Measurements from ENCODE around the gene IL4.
"Not testable (repeated sequence)": the region's sequence is repeated elsewhere in the genome, so short reads cannot be mapped to it uniquely, and the experiment has no call there.

IL4 gene

GRCh38 chr5:132680780-132681475 is 7.1 kb downstream of the IL4 start:
- no peak overlapping the region for H3K4me3 ChIP-seq (ENCODE audit: low read length)
- no peaks in the 10 kb centered on the region for H3K27me3 ChIP-seq (ENCODE audit: control insufficient read depth, insufficient read depth, low read length)

GRCh38 chr5:132681476-132681831 is 7.7 kb downstream of the IL4 start:
- no peak overlapping the region for H3K27ac ChIP-seq (ENCODE audit: low read depth, low read length)
- no peaks in the 10 kb centered on the region for H3K27me3 ChIP-seq (ENCODE audit: control insufficient read depth, insufficient read depth, low read length)
- peaks cover 5% of the 10 kb centered on the region for H3K4me1 ChIP-seq (ENCODE audit: control insufficient read depth, insufficient read depth, low read length)
- H3K9ac ChIP-seq (ENCODE audit: low read length) = no peak overlapping the region
- no peaks in the 10 kb centered on the region for H3K36me3 ChIP-seq (ENCODE audit: control insufficient read depth, insufficient read depth, low read length)
- no peak overlapping the region for H3K4me3 ChIP-seq (ENCODE audit: low read length)

More at GRCh38 chr5:132680780-132681475, 7.1 kb downstream of the IL4 start:
- Histone ChIP-seq H3K27ac (ENCODE audit: low read depth, low read length) (no peak overlapping the region), H3K9ac (ENCODE audit: low read length) (no peak overlapping the region), H3K36me3 (ENCODE audit: control insufficient read depth, insufficient read depth, low read length) (no peaks in the 10 kb centered on the region), H3K4me1 (ENCODE audit: control insufficient read depth, insufficient read depth, low read length) (peaks cover 5% of the 10 kb centered on the region)

DNA sequence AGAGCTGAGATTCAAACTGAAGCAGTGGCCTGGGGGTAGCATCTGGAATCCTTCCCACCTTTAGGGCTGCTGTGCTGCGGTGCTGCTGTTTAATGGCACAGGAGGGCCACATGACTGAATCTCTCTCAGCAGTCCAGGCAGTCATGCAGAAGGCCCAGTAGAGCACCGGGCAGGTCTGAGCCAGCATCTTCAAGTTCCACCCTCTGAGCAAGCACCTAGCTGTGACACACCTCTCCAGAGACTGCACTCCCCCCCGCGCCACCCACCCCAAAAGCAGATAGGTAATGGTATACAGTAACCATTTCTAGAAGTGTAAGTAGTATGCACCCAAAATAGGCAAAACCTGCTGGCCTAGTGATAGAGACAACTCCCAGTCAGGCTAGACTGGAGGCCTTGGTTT is 8.2 kb downstream of the IL4 start:
- Histone ChIP-seq H3K36me3 (ENCODE audit: control insufficient read depth, insufficient read depth, low read length) (no peaks in the 10 kb centered on the region), H3K27me3 (ENCODE audit: control insufficient read depth, insufficient read depth, low read length) (no peaks in the 10 kb centered on the region), H3K9ac (ENCODE audit: low read length) (no peak overlapping the region), H3K4me3 (ENCODE audit: low read length) (no peak overlapping the region), H3K4me1 (ENCODE audit: control insufficient read depth, insufficient read depth, low read length) (peaks cover 4% of the 10 kb centered on the region), H3K27ac (ENCODE audit: low read depth, low read length) (no peak overlapping the region)

GRCh38 chr5:132684491-132684890 is 10.7 kb downstream of the IL4 start:
- no peaks in the 10 kb centered on the region for H3K27me3 ChIP-seq (ENCODE audit: control insufficient read depth, insufficient read depth, low read length)
- no peak overlapping the region for H3K4me3 ChIP-seq (ENCODE audit: low read length)
- H3K27ac ChIP-seq (ENCODE audit: low read depth, low read length) = no peak overlapping the region
- no peaks in the 10 kb centered on the region for H3K4me1 ChIP-seq (ENCODE audit: control insufficient read depth, insufficient read depth, low read length)
- no peaks in the 10 kb centered on the region for H3K36me3 ChIP-seq (ENCODE audit: control insufficient read depth, insufficient read depth, low read length)
- no peak overlapping the region for H3K9ac ChIP-seq (ENCODE audit: low read length)

- Histone ChIP-seq H3K27ac (ENCODE audit: low read depth, low read length) (no peak overlapping the region), H3K9ac (ENCODE audit: low read length) (no peak overlapping the region), H3K4me1 (ENCODE audit: control insufficient read depth, insufficient read depth, low read length) (no peaks in the 10 kb centered on the region), H3K27me3 (ENCODE audit: control insufficient read depth, insufficient read depth, low read length) (no peaks in the 10 kb centered on the region), H3K36me3 (ENCODE audit: control insufficient read depth, insufficient read depth, low read length) (no peaks in the 10 kb centered on the region), H3K4me3 (ENCODE audit: low read length) (no peak overlapping the region)
Observed at GRCh38 chr5:132684922-132685720, 11.3 kb downstream of the IL4 start.

DNA sequence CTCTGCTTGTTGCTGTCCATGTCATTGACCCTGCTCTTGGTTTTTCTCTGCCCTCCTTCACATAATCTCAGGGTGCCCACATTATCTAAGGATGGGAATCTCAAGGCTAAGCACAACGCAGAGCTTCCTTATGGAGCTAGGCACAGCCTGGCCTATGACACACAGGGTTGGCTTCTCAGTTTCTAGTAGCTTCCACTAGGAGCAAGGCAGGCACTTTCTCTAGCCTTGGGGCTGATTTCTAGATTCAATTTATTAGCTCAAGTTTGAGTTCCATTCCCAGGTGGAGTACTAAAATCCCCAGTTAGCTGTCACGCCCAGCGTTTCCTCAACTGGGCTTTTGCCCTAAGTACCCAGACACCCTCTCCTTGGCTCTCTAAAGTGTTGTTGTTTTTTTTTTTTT is 12.4 kb downstream of the IL4 start:
- Histone ChIP-seq H3K36me3 (ENCODE audit: control insufficient read depth, insufficient read depth, low read length) (no peaks in the 10 kb centered on the region), H3K4me3 (ENCODE audit: low read length) (no peak overlapping the region), H3K27ac (ENCODE audit: low read depth, low read length) (no peak overlapping the region), H3K9ac (ENCODE audit: low read length) (no peak overlapping the region), H3K4me1 (ENCODE audit: control insufficient read depth, insufficient read depth, low read length) (no peaks in the 10 kb centered on the region), H3K27me3 (ENCODE audit: control insufficient read depth, insufficient read depth, low read length) (no peaks in the 10 kb centered on the region)

DNA sequence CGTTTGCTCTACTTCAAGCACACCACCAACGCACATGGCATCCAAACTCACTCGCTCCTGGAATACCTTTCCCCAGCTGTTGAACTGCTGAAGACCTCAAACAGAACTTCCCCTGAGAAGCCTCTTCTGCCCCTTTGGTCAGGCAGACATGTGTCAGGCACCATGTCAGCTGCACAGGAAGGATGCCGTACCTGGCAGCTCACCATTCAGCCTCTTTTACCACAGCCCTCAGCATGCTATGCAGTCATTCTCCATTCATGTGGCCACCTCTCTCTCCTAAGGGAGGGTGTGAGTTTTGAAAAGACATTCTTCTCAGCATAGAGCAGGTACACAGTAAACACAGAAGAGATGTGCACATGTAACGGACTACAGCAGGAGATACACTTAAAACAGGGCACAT is 14.2 kb downstream of the IL4 start:
- Histone ChIP-seq H3K36me3 (ENCODE audit: control insufficient read depth, insufficient read depth, low read length) (no peaks in the 10 kb centered on the region), H3K27ac (ENCODE audit: low read depth, low read length) (no peak overlapping the region), H3K27me3 (ENCODE audit: control insufficient read depth, insufficient read depth, low read length) (no peaks in the 10 kb centered on the region), H3K9ac (ENCODE audit: low read length) (no peak overlapping the region), H3K4me1 (ENCODE audit: control insufficient read depth, insufficient read depth, low read length) (no peaks in the 10 kb centered on the region), H3K4me3 (ENCODE audit: low read length) (no peak overlapping the region)

GRCh38 chr5:132688536-132689339 is 14.9 kb downstream of the IL4 start:
- no peaks in the 10 kb centered on the region for H3K36me3 ChIP-seq (ENCODE audit: control insufficient read depth, insufficient read depth, low read length)

DNA sequence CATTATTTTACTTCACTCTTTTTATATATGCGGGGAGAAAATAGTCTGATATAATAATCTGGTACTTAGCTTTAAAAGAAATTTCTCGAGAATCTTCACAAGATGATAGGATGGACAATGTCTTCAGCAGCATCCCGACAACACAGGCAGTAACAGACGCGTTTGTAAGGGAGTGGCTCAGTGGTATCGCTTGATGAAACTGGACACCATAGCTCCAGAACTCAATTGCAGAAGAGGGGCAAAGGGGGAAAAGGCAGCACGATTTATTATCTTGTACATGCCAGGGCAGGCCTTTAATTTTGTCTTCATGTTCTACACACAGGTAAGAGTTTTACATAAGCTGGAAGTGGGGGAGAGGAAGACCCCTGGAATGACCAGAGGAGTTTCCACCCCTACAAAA is 15.7 kb downstream of the IL4 start:
- H3K27me3 ChIP-seq (ENCODE audit: control insufficient read depth, insufficient read depth, low read length) = no peaks in the 10 kb centered on the region
- no peak overlapping the region for H3K4me3 ChIP-seq (ENCODE audit: low read length)
- no peaks in the 10 kb centered on the region for H3K36me3 ChIP-seq (ENCODE audit: control insufficient read depth, insufficient read depth, low read length)
- no peak overlapping the region for H3K9ac ChIP-seq (ENCODE audit: low read length)
- no peaks in the 10 kb centered on the region for H3K4me1 ChIP-seq (ENCODE audit: control insufficient read depth, insufficient read depth, low read length)
- H3K27ac ChIP-seq (ENCODE audit: low read depth, low read length) = no peak overlapping the region

More at GRCh38 chr5:132688536-132689339, 14.9 kb downstream of the IL4 start:
- Histone ChIP-seq H3K4me1 (ENCODE audit: control insufficient read depth, insufficient read depth, low read length) (no peaks in the 10 kb centered on the region), H3K27ac (ENCODE audit: low read depth, low read length) (no peak overlapping the region), H3K9ac (ENCODE audit: low read length) (no peak overlapping the region), H3K27me3 (ENCODE audit: control insufficient read depth, insufficient read depth, low read length) (no peaks in the 10 kb centered on the region), H3K4me3 (ENCODE audit: low read length) (no peak overlapping the region)

GRCh38 chr5:132690156-132690555 is 16.4 kb downstream of the IL4 start:
- Histone ChIP-seq H3K27ac (ENCODE audit: low read depth, low read length) (no peak overlapping the region), H3K27me3 (ENCODE audit: control insufficient read depth, insufficient read depth, low read length) (no peaks in the 10 kb centered on the region), H3K4me3 (ENCODE audit: low read length) (no peak overlapping the region), H3K4me1 (ENCODE audit: control insufficient read depth, insufficient read depth, low read length) (no peaks in the 10 kb centered on the region), H3K9ac (ENCODE audit: low read length) (no peak overlapping the region), H3K36me3 (ENCODE audit: control insufficient read depth, insufficient read depth, low read length) (no peaks in the 10 kb centered on the region)

DNA sequence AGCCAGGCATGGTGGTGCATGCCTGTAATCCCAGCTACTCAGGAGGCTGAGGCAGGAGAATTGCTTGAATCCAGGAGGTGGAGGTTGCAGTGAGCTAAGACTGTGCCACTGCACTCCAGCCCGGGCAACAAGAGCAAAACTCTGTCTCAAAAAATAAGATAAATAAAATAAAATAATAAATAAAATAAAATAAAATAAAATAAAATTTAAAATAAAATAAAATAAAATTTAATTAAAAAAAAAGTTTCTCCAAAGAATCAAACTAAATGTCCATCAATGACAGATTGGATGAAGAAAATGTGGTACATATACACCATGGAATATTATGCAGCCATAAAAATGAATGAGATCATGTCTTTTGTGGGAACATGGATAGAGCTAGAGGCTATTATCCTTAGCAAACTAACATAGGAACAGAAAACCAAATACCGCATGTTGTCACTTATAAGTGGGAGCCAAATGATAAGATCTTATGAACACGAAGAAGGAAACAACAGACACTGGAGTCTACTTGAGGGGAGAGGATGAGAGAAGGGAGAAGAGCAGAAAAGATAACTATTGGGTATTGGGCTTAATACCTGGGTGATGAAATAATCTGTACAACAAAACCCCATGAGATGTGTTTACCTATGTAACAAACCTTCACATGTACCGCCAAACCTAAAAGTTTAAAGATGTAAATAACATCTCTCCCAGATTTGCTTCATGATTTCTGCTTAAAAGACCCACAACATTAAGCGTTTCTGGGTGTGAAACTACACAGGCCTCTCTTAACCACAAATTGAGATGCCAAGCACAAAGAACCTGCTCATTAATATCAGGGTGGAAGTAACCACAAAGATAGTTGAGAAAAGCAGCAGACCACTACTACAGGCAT is 18.2 kb downstream of the IL4 start:
- not testable (repeated sequence) for H3K27ac ChIP-seq (ENCODE audit: low read depth, low read length); H3K4me1 ChIP-seq (ENCODE audit: control insufficient read depth, insufficient read depth, low read length); H3K27me3 ChIP-seq (ENCODE audit: control insufficient read depth, insufficient read depth, low read length); H3K9ac ChIP-seq (ENCODE audit: low read length); H3K4me3 ChIP-seq (ENCODE audit: low read length); H3K36me3 ChIP-seq (ENCODE audit: control insufficient read depth, insufficient read depth, low read length)

GRCh38 chr5:132692632-132692967 is 18.8 kb downstream of the IL4 start:
- Histone ChIP-seq H3K27ac (ENCODE audit: low read depth, low read length) (no peak overlapping the region), H3K36me3 (ENCODE audit: control insufficient read depth, insufficient read depth, low read length) (no peaks in the 10 kb centered on the region), H3K4me1 (ENCODE audit: control insufficient read depth, insufficient read depth, low read length) (no peaks in the 10 kb centered on the region), H3K27me3 (ENCODE audit: control insufficient read depth, insufficient read depth, low read length) (no peaks in the 10 kb centered on the region), H3K9ac (ENCODE audit: low read length) (no peak overlapping the region), H3K4me3 (ENCODE audit: low read length) (no peak overlapping the region)
